Measurements from ENCODE around the gene SEC31B. TPM values are rescaled to one million over a fixed set of nuclear protein-coding genes. Genes with fewer than 3 reads are reported as not detected.

Gene SEC31B
- polyA plus RNA-seq, 3 donors = 0.05 to 50.2 (median 0.09) TPM

GRCh38 chr10:100468322-100468721, 51.3 kb downstream of the SEC31B start:
- Histone ChIP-seq H3K27me3 (ENCODE audit: control insufficient read depth in 2 of 2, insufficient read depth in 2 of 2, low read length in 2 of 2) (peaks cover 23 to 33% of the 10 kb centered on the region in 2 donors), H3K27ac (ENCODE audit: low read depth in 1 of 2, low read length in 2 of 2) (no peak overlapping the region), H3K79me2 (ENCODE audit: insufficient read depth, low read length) (no peaks in the 10 kb centered on the region), H3K4me2 (replicated peaks; ENCODE audit: extremely low read depth, low read length, poor library complexity, severe bottlenecking) (no peak overlapping the region), H4K20me1 (ENCODE audit: insufficient read depth, low read length) (no peaks in the 10 kb centered on the region), H3K36me3 (replicated peaks in 1 of 2; ENCODE audit: control insufficient read depth in 1 of 2, insufficient read depth in 2 of 2, low read length in 2 of 2) (no peaks in the 10 kb centered on the region), H3K9me3 (replicated peaks in 1 of 2; ENCODE audit: control insufficient read depth in 1 of 2, insufficient read depth in 1 of 2, low read length in 2 of 2) (no peaks in the 10 kb centered on the region), H3K4me1 (ENCODE audit: control insufficient read depth in 1 of 2, insufficient read depth in 2 of 2, low read length in 2 of 2) (no peaks in the 10 kb centered on the region), H3K4me3 (replicated peaks in 1 of 3; ENCODE audit: low read depth in 2 of 3, low read length in 3 of 3) (no peak overlapping the region), H3K9ac (ENCODE audit: insufficient read depth, low read length, poor library complexity, severe bottlenecking) (no peak overlapping the region), H2AFZ (ENCODE audit: insufficient read depth, low read depth, low read length, poor library complexity, severe bottlenecking) (no peak overlapping the region)
- DNase-seq = no peak
- intact Hi-C loops (cut with micrococcal nuclease) = no loop called here
- Mint-ChIP-seq H3K4me1 (no peaks in the 10 kb centered on the region), H3K4me3 (no peak overlapping the region), H3K9me3 (no peaks in the 10 kb centered on the region), H3K27me3 (ENCODE audit: low read depth in 3 of 3) (peaks cover 8 to 18% (median 13%) of the 10 kb centered on the region in 3 donors), H3K36me3 (no peaks in the 10 kb centered on the region), H3K27ac (no peak overlapping the region)
- TF ChIP-seq CTCF (IDR thresholded peaks at IDR 0.05) = no peak
- 83% methylated on average over 2 of the region's 5 CpGs for WGBS (ENCODE audit: insufficient coverage)

GRCh38 chr10:100462709-100463108, 57.0 kb downstream of the SEC31B start, which contains the start of gene WNT8B:
TSS of gene WNT8B (plus strand) at chr10:100463009. CDS start at chr10:100463169, 160 bp downstream.
- TF ChIP-seq CTCF (IDR thresholded peaks at IDR 0.05) = no peak
- DNase-seq = no peak
- no peak within 1 kb of the TSS for H3K9ac ChIP-seq (ENCODE audit: insufficient read depth, low read length, poor library complexity, severe bottlenecking)
- intact Hi-C loops (cut with micrococcal nuclease) = no loop called here
- WGBS (ENCODE audit: insufficient coverage) = no CpG with 5 or more reads among the region's 4 CpGs
- Mint-ChIP-seq H3K9me3 (no peaks in the 10 kb centered on the region), H3K27ac (no peak within 1 kb of the TSS), H3K27me3 (ENCODE audit: low read depth in 3 of 3) (peaks cover 14 to 33% (median 26%) of the 10 kb centered on the region in 3 donors), H3K36me3 (no peaks in the 10 kb centered on the region), H3K4me3 (peak within 1 kb of the TSS in 1 of 2 donors; percentile 48), H3K4me1 (no peaks in the 10 kb centered on the region)
- H3K9me3 ChIP-seq (replicated peaks in 1 of 2; ENCODE audit: control insufficient read depth in 1 of 2, insufficient read depth in 1 of 2, low read length in 2 of 2) = no peaks in the 10 kb centered on the region
- no peaks in the 10 kb centered on the region for H3K36me3 ChIP-seq (replicated peaks in 1 of 2; ENCODE audit: control insufficient read depth in 1 of 2, insufficient read depth in 2 of 2, low read length in 2 of 2)
- no peaks in the 10 kb centered on the region for H3K4me1 ChIP-seq (ENCODE audit: control insufficient read depth in 1 of 2, insufficient read depth in 2 of 2, low read length in 2 of 2)
- no peak within 1 kb of the TSS for H3K4me2 ChIP-seq (replicated peaks; ENCODE audit: extremely low read depth, low read length, poor library complexity, severe bottlenecking)
- H3K27me3 ChIP-seq (ENCODE audit: control insufficient read depth in 2 of 2, insufficient read depth in 2 of 2, low read length in 2 of 2) = peaks cover 19 to 32% of the 10 kb centered on the region in 2 donors
- no peaks in the 10 kb centered on the region for H3K79me2 ChIP-seq (ENCODE audit: insufficient read depth, low read length)
- H2AFZ ChIP-seq (ENCODE audit: insufficient read depth, low read depth, low read length, poor library complexity, severe bottlenecking) = no peak within 1 kb of the TSS
- no peaks in the 10 kb centered on the region for H4K20me1 ChIP-seq (ENCODE audit: insufficient read depth, low read length)
- no peak within 1 kb of the TSS for H3K27ac ChIP-seq (ENCODE audit: low read depth in 1 of 2, low read length in 2 of 2)
- no peak within 1 kb of the TSS for H3K4me3 ChIP-seq (replicated peaks in 1 of 3; ENCODE audit: low read depth in 2 of 3, low read length in 3 of 3)

Data from CD14-positive monocyte (primary cell).